ENCODE measurements around the gene ZNF791. TPM values are rescaled to one million over a fixed set of nuclear protein-coding genes. Genes with fewer than 3 reads are reported as not detected.
"Not testable (repeated sequence)": the region's sequence is repeated elsewhere in the genome, so short reads cannot be mapped to it uniquely, and the experiment has no call there.

ZNF791 gene
- total RNA-seq, 3 donors from 2014 or later, result 13.3 to 19.5 (median 13.8) TPM

- no peak for DNase-seq
- Mint-ChIP-seq H3K9me3 (no peaks in the 10 kb centered on the region), H3K27me3 (ENCODE audit: low read depth) (no peaks in the 10 kb centered on the region), H3K4me3 (peak overlapping the region; percentile 99), H3K4me1 (ENCODE audit: low read depth) (peaks cover 41% of the 10 kb centered on the region), H3K36me3 (ENCODE audit: insufficient read depth) (peaks cover 10% of the 10 kb centered on the region)
- no peak for ATAC-seq
Measured at GRCh38 chr19:12611361-12611699, 610 bp downstream of the ZNF791 start.

- Mint-ChIP-seq H3K4me3 (no peak overlapping the region), H3K9me3 (no peaks in the 10 kb centered on the region), H3K4me1 (ENCODE audit: low read depth) (peaks cover 34% of the 10 kb centered on the region), H3K36me3 (ENCODE audit: insufficient read depth) (peaks cover 15% of the 10 kb centered on the region), H3K27me3 (ENCODE audit: low read depth) (no peaks in the 10 kb centered on the region)
- DNase-seq, result no peak
- no peak for ATAC-seq
Measured at GRCh38 chr19:12617646-12618045, 6.9 kb downstream of the ZNF791 start.

- not testable (repeated sequence) for H3K4me3 Mint-ChIP-seq; H3K36me3 Mint-ChIP-seq (ENCODE audit: insufficient read depth); H3K9me3 Mint-ChIP-seq; H3K27me3 Mint-ChIP-seq (ENCODE audit: low read depth); ATAC-seq; DNase-seq
- H3K4me1 Mint-ChIP-seq (ENCODE audit: low read depth), result peaks cover 10% of the 10 kb centered on the region
Measured at GRCh38 chr19:12621253-12622024, 10.7 kb downstream of the ZNF791 start.

GRCh38 chr19:12623361-12624031 is 12.8 kb downstream of the ZNF791 start:
- no peak overlapping the region for H3K4me3 Mint-ChIP-seq
- peaks cover 5% of the 10 kb centered on the region for H3K9me3 Mint-ChIP-seq
- H3K36me3 Mint-ChIP-seq (ENCODE audit: insufficient read depth), result peaks cover 22% of the 10 kb centered on the region
- DNase-seq, result no peak
- H3K27me3 Mint-ChIP-seq (ENCODE audit: low read depth), result no peaks in the 10 kb centered on the region
- no peak for ATAC-seq
- H3K4me1 Mint-ChIP-seq (ENCODE audit: low read depth), result peaks cover 6% of the 10 kb centered on the region

- ATAC-seq (no peak), DNase-seq (no peak)
- no peaks in the 10 kb centered on the region for H3K27me3 Mint-ChIP-seq (ENCODE audit: low read depth)
- H3K4me1 Mint-ChIP-seq (ENCODE audit: low read depth), result peaks cover 1% of the 10 kb centered on the region
- H3K36me3 Mint-ChIP-seq (ENCODE audit: insufficient read depth), result peaks cover 31% of the 10 kb centered on the region
- H3K4me3 Mint-ChIP-seq, result no peak overlapping the region
- H3K9me3 Mint-ChIP-seq, result peaks cover 12% of the 10 kb centered on the region
Measured at GRCh38 chr19:12626958-12627357, 16.2 kb downstream of the ZNF791 start.

GRCh38 chr19:12628040-12629022 is 17.6 kb downstream of the ZNF791 start:
- Mint-ChIP-seq H3K9me3 (peaks cover 12% of the 10 kb centered on the region), H3K4me3 (no peak overlapping the region), H3K36me3 (ENCODE audit: insufficient read depth) (peaks cover 34% of the 10 kb centered on the region), H3K4me1 (ENCODE audit: low read depth) (no peaks in the 10 kb centered on the region), H3K27me3 (ENCODE audit: low read depth) (no peaks in the 10 kb centered on the region)
- DNase-seq, result no peak
- no peak for ATAC-seq

- H3K4me1 Mint-ChIP-seq (ENCODE audit: low read depth), result no peaks in the 10 kb centered on the region
- ATAC-seq, result peak in 1 of 2 donors; percentile 25
- peaks cover 12% of the 10 kb centered on the region for H3K9me3 Mint-ChIP-seq
- no peaks in the 10 kb centered on the region for H3K27me3 Mint-ChIP-seq (ENCODE audit: low read depth)
- no peak for DNase-seq
- peaks cover 38% of the 10 kb centered on the region for H3K36me3 Mint-ChIP-seq (ENCODE audit: insufficient read depth)
- H3K4me3 Mint-ChIP-seq, result no peak overlapping the region
Measured at GRCh38 chr19:12629215-12629614, 18.5 kb downstream of the ZNF791 start.

- H3K27me3 Mint-ChIP-seq (ENCODE audit: low read depth), result no peaks in the 10 kb centered on the region
- DNase-seq (no peak), ATAC-seq (no peak)
- peaks cover 11% of the 10 kb centered on the region for H3K36me3 Mint-ChIP-seq (ENCODE audit: insufficient read depth)
- H3K9me3 Mint-ChIP-seq, result no peaks in the 10 kb centered on the region
- no peak overlapping the region for H3K4me3 Mint-ChIP-seq
- H3K4me1 Mint-ChIP-seq (ENCODE audit: low read depth), result peaks cover 17% of the 10 kb centered on the region
Measured at GRCh38 chr19:12636631-12637030, 25.9 kb downstream of the ZNF791 start.

GRCh38 chr19:12638611-12639182 is 28.0 kb downstream of the ZNF791 start:
- peaks cover 8% of the 10 kb centered on the region for H3K36me3 Mint-ChIP-seq (ENCODE audit: insufficient read depth)
- no peak overlapping the region for H3K4me3 Mint-ChIP-seq
- DNase-seq (no peak), ATAC-seq (no peak)
- H3K4me1 Mint-ChIP-seq (ENCODE audit: low read depth), result peaks cover 17% of the 10 kb centered on the region
- no peaks in the 10 kb centered on the region for H3K27me3 Mint-ChIP-seq (ENCODE audit: low read depth)
- H3K9me3 Mint-ChIP-seq, result no peaks in the 10 kb centered on the region

GRCh38 chr19:12639901-12640613 is 29.3 kb downstream of the ZNF791 start:
- Mint-ChIP-seq H3K9me3 (no peaks in the 10 kb centered on the region), H3K4me1 (ENCODE audit: low read depth) (peaks cover 14% of the 10 kb centered on the region), H3K36me3 (ENCODE audit: insufficient read depth) (peaks cover 4% of the 10 kb centered on the region), H3K4me3 (peak overlapping the region; percentile 76), H3K27me3 (ENCODE audit: low read depth) (no peaks in the 10 kb centered on the region)
- peak; percentile 96 for ATAC-seq
- DNase-seq, result peak; percentile 88

GRCh38 chr19:12641456-12641855 is 30.7 kb downstream of the ZNF791 start:
- Mint-ChIP-seq H3K27me3 (ENCODE audit: low read depth) (no peaks in the 10 kb centered on the region), H3K9me3 (no peaks in the 10 kb centered on the region), H3K36me3 (ENCODE audit: insufficient read depth) (peaks cover 6% of the 10 kb centered on the region), H3K4me1 (ENCODE audit: low read depth) (peaks cover 9% of the 10 kb centered on the region), H3K4me3 (no peak overlapping the region)
- ATAC-seq (no peak), DNase-seq (no peak)

GRCh38 chr19:12642506-12642905 is 31.8 kb downstream of the ZNF791 start:
- DNase-seq (no peak), ATAC-seq (no peak)
- Mint-ChIP-seq H3K27me3 (ENCODE audit: low read depth) (no peaks in the 10 kb centered on the region), H3K9me3 (no peaks in the 10 kb centered on the region), H3K36me3 (ENCODE audit: insufficient read depth) (peaks cover 6% of the 10 kb centered on the region), H3K4me3 (no peak overlapping the region), H3K4me1 (ENCODE audit: low read depth) (peaks cover 9% of the 10 kb centered on the region)

GRCh38 chr19:12643716-12644115 is 33.0 kb downstream of the ZNF791 start:
- not testable (repeated sequence) for H3K4me1 Mint-ChIP-seq (ENCODE audit: low read depth); H3K4me3 Mint-ChIP-seq; ATAC-seq; H3K36me3 Mint-ChIP-seq (ENCODE audit: insufficient read depth); H3K27me3 Mint-ChIP-seq (ENCODE audit: low read depth); DNase-seq; H3K9me3 Mint-ChIP-seq

Measured in activated T-cell treated with anti-CD3 and anti-CD28 coated beads, Interleukin-2, amount 50 U/mL, for 4 hours (primary cell).